Colon (tissue), 2 donors: Measurements from ENCODE around the gene UNC13C.
"Not testable (repeated sequence)": the region's sequence is repeated elsewhere in the genome, so short reads cannot be mapped to it uniquely, and the experiment has no call there.

Experiments
- FAIRE-seq: peaks from 2 replicates; lab custom pipeline; 2012; peaks lifted over from hg19 to GRCh38; lab: Jason Lieb, UNC
- donor health status: control.
- donor health status: control.

Gene UNC13C

DNA sequence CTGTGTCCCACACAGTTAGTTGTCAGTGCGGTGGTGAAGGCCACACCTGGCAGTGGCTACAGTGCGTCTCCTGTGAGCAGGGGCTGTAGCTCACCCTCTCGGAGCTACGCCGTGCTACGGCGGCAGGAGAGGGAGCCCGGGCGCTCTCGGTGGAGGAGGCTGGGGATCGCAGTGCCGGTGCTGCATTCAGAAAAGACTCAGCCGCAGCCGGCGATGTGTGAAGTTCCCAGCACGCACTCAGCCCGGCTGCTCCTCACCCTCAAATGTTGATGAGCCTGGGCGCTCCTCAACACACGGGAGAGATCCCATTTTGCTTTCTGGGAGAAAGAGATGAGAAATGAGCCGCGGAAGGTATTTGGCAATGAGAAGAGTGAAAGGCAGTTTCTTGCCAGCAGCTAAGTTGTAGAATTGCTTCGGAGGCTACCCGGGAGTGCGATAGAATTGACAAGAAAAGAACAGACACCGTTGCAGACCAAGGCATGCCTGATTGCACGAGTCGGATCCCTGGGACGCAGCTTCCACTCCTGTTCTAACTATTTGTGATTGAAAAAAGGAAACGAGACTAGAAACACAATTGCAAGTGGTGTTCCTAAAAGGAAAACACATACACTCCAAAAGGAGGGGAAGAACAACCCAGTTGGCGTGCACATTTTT lies at the start of gene UNC13C:
UNC13C (plus strand) TSS at position 189 of the 654 bp plus-strand sequence. CDS start 34,463 bp downstream, outside the sequence.
- no peak for FAIRE-seq

DNA sequence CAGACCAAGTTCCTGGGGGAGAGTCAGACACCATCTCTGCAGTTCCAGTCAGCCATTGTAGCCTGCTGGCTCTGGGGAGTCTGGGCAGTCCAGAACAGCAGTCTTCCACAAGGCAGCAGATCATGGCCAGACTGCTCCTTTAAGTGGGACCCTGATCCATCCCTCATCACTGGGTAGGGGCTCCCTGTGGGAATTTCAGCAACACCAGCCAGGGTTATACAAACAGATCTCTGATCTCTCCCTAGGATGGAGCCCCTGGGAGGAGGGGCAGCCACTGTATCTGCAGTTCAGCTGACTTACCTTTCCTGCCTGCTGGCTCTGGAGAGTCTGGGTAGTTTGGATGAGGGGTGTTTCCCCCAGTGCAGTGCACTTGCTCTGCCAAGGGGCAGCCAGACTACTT lies 42.1 kb upstream of the UNC13C start:
- FAIRE-seq = no peak

DNA sequence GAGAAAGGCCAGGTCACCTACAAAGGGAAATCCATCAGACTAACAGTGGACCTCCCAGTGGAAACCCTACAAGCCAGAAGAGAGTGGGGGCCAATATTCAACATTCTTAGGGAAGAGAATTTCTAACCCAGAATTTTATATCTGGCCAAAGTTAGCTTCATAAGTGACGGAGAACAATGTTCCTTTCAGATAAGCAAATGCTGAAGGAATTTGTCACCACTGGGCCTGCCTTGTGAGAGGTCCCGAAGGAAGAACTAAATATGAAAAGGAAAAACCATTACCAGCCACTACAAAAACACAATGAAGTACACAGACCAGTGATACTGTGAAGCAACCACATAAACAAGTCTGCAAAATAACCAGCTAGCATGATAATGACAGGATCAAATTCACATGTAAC lies 40.6 kb upstream of the UNC13C start:
- FAIRE-seq = not testable (repeated sequence)

DNA sequence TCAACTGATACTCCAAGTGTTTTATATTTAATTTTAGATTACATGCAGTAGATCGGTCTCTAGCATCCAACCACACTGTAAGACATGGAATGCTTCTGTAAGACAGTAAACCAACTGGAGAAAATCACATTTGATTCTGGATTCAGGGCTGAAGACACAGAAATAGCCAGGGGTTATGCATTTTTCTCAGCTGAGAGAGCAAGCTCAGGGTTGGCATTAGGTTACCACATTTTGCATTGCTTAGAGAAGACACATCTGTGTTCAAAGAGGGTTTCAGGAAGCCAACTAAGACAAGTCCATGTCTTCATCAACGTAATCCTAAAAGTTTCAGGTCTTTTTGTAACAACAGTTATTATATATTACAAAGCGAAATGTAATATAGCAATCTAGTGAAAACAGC lies 27.7 kb upstream of the UNC13C start:
- no peak for FAIRE-seq

DNA sequence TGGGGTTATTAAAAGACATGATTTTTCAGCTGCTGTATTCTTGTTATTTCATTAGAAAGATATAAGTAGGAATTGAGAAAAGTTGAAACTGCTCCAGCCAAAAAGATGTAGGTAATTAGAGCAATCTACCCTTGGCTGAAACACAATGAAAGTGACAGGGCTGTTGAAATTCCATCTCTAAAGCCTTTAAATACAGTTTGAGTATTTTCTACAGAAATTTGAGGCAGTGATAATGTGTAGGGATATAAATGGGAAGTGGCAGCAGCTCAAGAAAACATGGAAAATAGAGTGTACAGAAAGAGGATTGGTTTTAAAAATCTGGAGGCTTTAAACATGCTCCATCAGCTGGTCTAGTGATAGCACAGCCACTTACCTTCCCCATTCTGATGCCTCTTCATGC lies 22.8 kb upstream of the UNC13C start:
- FAIRE-seq = no peak

DNA sequence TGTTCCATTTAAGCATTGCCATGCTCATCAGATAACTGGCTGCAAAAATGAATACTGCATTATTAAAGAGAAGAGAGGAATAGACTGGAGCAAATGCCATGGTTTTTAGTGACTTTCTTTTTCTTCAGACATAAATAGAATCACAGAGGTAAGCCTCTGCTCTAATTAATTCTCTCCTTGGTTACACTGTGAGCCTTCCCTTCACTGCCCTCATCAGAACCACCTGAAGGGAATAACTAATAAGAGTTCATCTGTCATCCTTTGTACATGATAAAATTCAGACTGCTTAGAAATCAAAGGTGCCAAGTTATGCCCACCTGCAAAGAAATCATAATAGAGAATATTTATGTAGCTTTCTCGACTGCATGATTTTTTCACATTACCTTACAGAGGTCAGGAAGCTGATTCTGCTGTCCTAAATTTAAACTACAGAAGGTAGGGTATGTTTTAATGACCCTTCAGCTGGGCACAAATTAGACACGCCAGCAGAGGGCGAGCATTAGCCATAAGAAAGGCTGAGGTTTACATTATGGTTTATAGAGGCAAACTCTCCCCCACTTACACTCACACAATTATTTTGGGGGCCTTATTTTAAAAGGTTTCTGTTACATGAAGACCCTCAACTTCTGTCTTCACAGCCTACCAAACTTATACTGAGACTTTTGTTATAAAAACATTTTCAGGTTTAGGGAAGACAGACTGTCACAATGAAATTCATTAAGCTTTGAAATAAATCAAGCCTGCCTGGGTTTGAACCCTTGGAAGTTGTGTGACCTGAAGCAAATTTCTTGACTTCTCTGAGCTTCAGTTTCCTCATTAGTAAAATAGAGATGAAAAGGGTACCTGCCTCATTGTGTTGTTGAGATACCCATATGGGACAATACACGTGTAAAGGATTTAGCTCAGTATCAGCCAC lies 15.3 kb upstream of the UNC13C start:
- FAIRE-seq = no peak

DNA sequence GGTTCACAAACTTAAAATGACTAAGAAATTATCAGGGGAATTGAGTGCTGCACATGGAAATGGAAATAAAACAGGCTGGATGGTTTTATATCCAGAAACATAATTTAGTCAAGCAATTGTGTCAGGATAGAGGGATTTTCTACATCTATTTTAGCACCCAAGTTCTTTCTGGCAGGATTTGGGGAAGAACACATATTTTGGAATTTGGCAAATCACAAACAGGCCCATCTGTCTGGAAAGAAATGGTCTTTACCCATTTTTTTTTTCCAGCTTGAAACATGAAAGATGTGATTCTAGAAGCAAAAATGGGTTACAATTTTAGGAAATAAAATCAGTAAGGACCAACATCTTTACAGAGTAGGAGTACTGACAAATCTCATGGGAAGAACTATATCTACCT lies 14.4 kb upstream of the UNC13C start:
- no peak for FAIRE-seq

DNA sequence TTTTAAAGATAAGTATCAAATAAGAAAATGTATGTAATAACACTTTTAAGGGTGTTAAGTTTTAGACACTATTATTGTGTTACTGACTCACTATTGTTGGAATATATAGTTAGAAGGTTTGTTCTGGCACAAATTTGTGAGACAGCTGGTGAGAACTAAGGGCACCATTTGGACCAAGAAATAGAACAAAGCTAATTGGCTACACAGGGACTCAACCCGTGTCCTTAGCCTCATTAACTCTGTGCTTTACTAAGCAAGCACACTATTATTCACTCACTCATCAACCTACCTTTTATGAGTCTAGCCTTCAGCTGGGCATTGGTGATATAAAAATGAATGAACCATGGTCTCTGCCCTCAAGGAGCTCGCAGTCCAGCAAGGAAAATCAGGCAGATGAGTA lies 4.1 kb upstream of the UNC13C start:
- no peak for FAIRE-seq

DNA sequence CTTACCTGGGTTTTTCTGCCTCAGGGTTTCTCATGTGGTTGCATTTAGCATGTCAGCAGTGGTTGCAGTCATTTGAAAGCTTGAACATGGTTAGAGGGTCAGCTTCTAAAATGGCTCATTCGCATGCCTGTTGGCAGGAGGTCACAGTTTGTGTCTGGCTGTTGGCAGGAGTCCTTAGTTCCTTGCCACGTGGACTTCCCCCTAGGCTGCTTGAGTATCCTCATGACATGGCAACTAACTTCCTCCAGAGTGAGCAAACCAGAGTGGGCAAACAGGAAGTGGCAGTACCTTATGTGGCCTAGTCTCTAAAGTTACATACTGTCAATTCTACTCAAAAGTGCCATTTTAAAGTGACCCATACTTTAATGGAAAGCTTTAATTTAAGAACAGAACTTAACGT lies 3.4 kb upstream of the UNC13C start:
- no peak for FAIRE-seq

DNA sequence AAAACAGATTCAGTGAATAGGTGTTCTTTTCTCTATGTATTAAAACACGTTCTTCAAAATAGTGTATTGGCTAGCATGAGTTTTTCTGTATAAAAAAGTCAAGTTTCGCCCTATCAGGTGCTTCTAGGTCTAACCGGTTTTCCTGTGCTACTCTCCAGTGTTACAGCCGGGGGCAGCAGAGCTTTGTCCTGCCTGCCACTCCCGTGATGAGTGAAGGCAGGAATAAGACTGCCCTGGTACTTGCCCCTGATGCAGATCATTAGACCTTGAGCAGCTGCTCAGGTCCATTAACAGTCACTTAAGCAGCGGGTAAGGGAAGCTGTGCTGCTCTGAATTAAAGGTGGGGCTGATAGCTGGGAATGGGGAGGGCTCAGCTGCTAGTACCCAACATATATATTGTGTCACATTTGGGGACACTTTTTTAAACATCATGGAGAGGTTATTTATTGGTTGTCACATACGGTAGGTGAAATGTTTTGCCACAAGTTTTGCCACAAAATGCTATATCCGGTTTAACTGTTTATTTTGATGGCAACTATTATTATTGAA lies 1.3 kb upstream of the UNC13C start:
- no peak for FAIRE-seq

DNA sequence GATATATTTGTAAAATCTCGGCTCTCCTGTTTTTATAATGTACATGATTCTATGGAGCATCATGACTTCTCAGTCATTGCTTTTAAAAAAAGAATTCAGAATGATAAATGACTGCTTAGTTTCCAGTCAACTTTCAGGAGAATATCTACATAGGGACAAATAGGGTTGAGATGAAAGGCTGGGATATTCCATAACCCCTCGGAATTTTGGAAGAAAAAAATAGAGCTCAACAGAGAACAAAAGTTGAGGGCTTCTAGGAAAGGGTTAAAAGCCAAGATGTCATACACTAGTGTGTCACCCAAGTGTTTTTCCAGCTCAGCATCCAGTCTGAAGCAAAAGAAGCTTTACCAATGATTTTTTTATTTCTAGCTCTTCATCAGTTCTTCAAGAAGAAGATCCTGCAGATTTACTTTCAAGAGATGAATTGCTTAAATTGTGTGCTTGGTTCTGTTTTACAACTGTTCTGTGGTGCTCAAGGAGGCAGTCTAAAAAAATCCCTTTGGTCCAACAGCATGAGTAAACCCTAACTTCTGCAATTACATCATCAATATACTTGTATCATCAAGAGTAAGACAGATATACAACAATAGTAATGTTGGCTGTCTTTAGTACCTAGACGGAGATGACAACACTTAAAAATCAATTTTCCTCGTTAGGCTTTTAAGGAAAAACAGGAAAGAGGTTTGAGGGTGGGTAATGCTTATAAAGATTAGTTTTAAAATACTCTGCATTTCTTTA lies 979 bp downstream of the UNC13C start:
- no peak for FAIRE-seq

DNA sequence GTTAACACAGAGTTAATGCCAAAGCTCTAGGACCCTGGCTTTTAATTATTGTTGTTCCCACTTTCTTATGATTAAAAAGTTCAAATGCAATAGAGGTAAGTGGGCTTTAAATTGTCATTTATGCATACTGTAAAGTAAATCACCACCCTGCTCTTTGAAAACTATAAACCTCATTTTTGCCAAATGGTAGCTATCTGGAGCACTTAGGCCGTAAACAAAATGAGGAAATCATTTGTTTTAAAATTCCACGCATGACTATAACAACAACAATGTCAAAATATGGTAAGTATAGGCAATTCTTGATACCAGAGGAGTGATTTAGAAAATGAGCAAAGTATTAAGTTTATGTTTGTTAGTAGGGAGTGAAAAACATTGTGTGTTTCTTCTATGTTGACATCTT lies 1.8 kb downstream of the UNC13C start:
- FAIRE-seq = no peak

DNA sequence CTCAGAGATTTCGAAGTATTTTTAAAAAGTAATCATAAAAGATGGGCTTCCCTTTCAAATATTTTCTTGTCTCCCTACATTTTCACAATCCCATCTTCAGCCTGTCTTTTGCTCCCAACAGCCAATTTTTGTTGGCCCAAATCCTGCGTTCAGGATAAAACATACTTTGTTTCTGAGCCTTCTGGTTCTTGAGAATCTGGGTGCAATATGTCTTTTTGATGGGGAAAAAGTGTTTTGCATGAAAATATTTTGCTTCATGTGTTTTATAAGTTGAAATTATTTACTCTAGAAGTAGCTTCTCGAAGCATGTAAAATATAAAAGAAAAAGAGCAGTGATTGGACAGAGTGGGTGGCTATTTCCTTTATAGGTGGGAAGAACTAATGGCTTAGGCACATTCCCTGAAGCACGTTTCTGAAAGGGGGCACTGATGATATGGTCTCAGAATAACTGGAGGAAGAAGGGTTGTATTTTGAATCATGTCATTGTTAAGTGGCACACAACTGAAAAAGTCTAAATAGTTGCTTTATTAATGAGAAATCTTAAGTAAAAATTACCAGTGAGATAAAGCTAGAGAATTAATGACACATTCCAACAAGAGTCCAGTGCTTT lies 3.9 kb downstream of the UNC13C start:
- FAIRE-seq = no peak

DNA sequence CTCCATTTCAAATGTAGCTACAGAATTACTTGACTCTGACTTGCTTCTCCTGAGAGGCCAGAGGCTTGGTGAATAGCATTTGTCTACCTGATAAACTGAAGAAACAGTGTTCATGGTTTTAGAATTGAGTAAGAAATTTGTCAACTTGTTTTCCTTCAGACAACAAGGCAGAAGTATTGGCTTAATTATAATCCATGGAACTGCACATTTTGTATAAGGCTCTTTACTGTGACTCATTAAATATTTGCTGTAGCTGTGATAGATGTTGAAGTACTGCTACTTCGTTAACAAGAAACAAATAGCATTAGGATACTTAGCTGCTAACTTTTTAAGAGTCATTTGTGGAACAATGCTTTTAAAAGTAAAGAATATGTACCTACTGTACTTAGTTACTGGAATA lies 4.6 kb downstream of the UNC13C start:
- no peak for FAIRE-seq

DNA sequence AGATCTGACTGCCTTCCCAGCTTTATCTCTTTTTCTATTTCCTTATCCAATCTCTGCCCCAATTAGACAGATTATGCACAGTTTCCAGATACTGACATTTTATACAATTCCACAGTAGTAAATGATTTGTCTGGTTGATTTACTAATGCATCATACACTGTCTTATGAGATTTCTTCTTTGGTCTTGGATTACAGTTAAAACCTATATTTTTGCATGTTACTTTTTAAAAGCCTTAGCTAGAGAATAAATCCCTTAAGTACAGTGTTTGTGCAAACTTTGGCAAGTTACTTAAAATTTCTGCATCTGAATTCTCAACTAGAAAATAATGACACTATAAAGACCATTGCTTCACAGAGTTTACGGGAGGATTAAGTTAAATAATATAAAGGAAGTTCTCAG lies 6.0 kb downstream of the UNC13C start:
- FAIRE-seq = no peak

DNA sequence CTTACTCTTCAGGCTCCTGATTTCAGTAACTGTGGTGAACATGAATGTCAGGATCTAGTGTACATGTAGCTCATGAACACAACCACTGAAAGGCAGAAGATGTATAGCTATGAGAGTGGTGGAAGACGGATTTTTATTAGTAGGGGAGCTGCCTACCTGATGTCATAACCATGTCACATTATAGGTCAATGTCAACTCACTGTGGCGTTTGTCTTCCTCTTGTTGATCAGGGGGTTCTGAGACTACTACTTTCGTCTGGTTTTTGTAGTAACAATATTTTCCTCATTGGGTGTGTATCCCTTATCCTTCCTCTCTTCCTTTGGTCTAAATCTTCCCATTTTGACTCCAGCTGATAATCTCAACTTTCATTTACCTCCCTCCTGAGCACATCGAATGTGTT lies 7.3 kb downstream of the UNC13C start:
- FAIRE-seq = no peak

DNA sequence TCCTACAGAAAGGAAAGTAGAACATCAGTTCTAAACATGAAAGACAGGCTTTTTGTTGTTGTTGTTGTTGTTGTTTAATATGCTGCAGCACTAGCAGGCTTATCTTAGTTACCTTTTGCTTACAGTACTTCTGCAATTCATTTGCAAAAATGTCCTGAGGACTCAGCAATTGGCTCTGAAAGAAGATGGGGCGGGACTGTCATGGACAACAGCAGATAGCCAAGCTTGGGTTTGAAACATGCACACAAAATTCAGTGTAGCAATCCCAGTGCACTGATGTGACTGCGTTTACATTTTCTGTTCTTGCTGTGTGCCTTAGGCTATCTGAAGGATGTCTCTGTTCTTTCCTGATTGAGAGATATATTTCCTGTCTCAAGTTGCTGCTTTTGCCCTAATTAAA lies 9.2 kb downstream of the UNC13C start:
- no peak for FAIRE-seq

DNA sequence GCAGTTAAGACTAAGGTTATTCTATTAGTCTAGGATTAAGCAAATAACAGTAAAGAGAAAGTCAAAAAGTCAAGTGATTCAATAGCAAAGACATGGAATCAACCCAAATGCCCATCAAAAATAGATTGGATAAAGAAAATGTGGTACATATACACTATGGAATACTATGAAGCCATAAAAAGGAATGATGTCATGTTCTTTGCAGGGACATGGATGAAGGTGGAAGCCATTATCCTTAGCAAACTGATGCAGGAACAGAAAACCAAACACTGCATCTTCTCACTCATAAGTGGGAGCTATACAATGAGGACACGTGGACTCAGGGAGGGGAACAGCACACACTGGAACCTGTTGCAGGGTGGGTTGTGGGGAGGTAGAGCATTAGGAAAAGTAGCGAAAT lies 29.0 kb downstream of the UNC13C start:
- no peak for FAIRE-seq

DNA sequence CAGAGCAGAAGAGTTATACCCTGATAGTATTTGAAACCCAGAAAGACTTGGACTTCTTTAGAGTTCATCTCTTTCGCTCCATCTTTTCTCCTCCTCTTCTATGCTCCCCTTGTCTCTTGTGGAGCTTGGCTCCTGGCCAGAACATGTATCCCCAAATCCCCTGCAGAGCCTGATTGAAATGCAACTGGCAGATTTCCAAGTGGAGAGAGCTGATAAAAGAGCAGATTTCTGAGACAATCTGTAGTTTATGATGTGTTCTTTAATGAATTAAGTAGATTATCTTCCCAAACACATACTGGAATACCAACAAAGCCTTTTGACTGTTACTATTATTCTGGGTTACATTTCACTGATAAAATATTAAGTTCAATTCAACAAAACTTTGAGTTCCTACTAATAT lies 33.4 kb downstream of the UNC13C start:
- FAIRE-seq = no peak

DNA sequence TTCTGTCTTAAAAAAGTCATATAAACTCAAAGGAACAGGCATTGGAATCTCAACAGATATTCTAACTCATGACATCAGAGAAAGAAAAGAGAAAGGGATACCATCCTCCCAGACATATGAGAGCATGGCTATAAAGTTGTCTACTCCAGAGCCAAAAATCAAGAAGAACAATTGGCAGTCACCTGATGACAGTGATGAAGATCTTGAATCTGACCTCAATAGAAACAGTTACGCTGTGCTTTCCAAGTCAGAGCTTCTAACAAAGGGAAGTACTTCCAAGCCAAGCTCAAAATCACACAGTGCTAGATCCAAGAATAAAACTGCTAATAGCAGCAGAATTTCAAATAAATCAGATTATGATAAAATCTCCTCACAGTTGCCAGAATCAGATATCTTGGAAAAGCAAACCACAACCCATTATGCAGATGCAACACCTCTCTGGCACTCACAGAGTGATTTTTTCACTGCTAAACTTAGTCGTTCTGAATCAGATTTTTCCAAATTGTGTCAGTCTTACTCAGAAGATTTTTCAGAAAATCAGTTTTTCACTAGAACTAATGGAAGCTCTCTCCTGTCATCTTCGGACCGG lies 35.9 kb downstream of the UNC13C start:
- no peak for FAIRE-seq

DNA sequence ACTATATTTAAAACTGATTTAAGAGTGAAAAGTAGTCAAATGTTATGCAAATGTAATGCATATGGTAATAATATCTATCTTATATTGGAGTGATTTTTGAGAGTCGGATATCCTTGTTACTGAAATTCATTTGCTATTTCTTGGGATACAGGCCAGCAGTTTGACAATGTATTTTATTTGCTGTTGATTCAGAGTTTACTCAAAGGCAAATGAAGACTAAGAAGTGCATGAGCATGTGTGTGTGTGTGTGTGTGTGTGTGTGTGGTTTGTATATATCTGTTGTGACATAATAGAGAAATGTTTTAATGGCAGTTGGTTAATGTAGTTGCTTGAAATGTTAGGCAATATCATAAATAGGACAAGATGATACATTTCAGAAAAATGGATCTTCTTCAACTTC lies 39.0 kb downstream of the UNC13C start:
- FAIRE-seq = no peak

DNA sequence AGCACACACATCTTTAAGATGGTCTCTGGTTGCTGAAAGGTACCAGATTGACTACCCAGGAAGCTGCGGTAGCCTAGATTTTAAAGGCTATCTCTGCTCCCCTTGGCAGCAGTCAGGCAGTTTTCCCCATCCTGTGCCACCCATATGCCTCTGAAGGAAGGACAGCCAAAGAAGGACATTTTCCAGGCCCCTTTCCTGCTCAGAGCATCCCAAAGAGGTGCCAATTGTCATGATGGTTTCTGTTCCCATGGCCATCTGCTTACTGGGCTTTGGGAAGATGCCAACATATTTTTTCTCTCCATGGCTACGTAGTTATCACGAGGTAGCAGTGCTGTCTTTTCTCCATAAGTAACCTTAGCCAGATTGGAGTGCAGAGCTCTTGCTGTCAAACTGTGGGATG lies 39.7 kb downstream of the UNC13C start:
- FAIRE-seq = no peak
